Subcutaneous abdominal adipose tissue (tissue), 5 donors: ENCODE results near the gene AKAP6.
A peak's percentile ranks its signal among the peaks of the same experiment; 100 is the strongest.

Experiments used
- H3K27ac ChIP-seq: one replicate; pipeline ENCODE4 v1.7.0; 2013; ENCODE audit warnings: low read depth, mild to moderate bottlenecking, inconsistent platforms, low read length, moderate library complexity
- H3K27me3 ChIP-seq, 5 donors: one replicate each; pipeline ENCODE4 v1.7.0; 2013; ENCODE audit warnings: low read length in 5 of 5, inconsistent platforms in 1 of 5; ENCODE audit not compliant: control insufficient read depth in 5 of 5, insufficient read depth in 4 of 5
- H3K36me3 ChIP-seq, 5 donors: one replicate each; pipeline ENCODE4 v1.7.0; 2013; ENCODE audit warnings: low read length in 5 of 5; ENCODE audit not compliant: control insufficient read depth in 5 of 5, insufficient read depth in 5 of 5
- H3K4me1 ChIP-seq, 5 donors: one replicate each; pipeline ENCODE4 v1.7.0; 2013; ENCODE audit warnings: low read length in 5 of 5, mild to moderate bottlenecking in 3 of 5, moderate library complexity in 1 of 5; ENCODE audit not compliant: control insufficient read depth in 5 of 5, insufficient read depth in 5 of 5
- H3K4me3 ChIP-seq, 5 donors: one replicate each; pipeline ENCODE4 v1.7.0; 2013; ENCODE audit warnings: low read length in 5 of 5, low read depth in 1 of 5
- H3K9ac ChIP-seq, 5 donors: one replicate each; pipeline ENCODE4 v1.7.0; 2013; ENCODE audit warnings: low read length in 5 of 5, mild to moderate bottlenecking in 4 of 5, moderate library complexity in 3 of 5
- H3K9me3 ChIP-seq, 5 donors: one replicate each; pipeline ENCODE4 v1.7.0; 2013; ENCODE audit warnings: low read length in 5 of 5; ENCODE audit not compliant: control insufficient read depth in 5 of 5
- donor health status: healthy.
- donor health status: healthy.
- donor health status: healthy.
- donor health status: healthy.
- donor health status: healthy.

AKAP6 gene

DNA sequence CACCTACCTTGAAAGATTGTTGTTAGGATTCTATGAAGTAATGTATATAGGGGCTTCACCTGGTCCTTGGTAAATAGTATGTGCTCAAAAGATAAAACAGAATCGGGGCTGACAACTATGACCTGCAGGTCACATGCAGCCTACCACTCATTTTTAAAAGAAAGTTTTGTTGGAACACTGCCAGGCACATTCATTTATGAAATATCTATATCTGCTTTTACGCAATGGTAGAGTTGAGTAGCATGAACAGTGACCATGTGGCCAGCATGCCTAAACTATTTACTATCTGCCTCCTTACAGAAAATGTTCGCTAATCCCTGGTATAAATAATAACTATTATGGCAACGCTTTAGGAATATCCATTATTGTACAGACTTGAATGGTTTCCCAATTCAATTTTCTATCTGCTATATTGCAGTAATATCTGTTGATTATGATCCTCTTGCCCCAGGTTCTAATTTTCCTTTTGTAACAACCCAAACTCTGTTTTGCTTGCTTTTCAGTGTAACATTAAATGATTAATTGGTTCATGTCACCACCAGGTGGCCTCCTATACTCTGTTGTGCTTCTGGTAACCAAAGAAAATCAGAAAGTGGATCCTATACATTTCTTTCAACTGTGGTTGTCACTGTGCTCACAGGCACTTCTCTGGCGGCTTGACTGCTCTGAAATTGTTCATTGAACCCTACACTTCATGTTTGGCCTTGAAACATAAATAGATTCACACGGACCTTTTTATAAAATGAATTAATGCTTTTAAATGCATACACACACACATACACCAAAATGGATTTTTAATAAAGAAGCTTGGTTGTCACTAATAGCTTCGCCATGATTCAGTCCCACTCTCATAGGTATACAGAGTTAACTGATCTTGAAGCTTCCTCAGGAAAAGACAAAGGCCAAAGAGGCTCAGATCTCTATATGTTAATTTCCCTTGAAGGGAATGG, 381.9 kb downstream of the AKAP6 start:
- Histone ChIP-seq H3K36me3 (no peaks in the 10 kb centered on the region), H3K27me3 (no peaks in the 10 kb centered on the region), H3K9ac (peak overlapping the region in 2 of 5 donors; percentile 7 to 15), H3K9me3 (no peaks in the 10 kb centered on the region), H3K27ac (no peak overlapping the region), H3K4me3 (peak overlapping the region; percentile 43 to 62 (median 44)), H3K4me1 (peaks cover 0 to 30% (median 23%) of the 10 kb centered on the region in 5 donors)

- Histone ChIP-seq H3K9ac (no peak overlapping the region), H3K9me3 (no peaks in the 10 kb centered on the region), H3K36me3 (no peaks in the 10 kb centered on the region), H3K27me3 (no peaks in the 10 kb centered on the region), H3K4me1 (peaks cover 0 to 24% (median 19%) of the 10 kb centered on the region in 5 donors), H3K27ac (no peak overlapping the region), H3K4me3 (no peak overlapping the region)
Observed at GRCh38 chr14:32713856-32714255, 384.8 kb downstream of the AKAP6 start.

GRCh38 chr14:32719601-32720000, 390.5 kb downstream of the AKAP6 start:
- no peak overlapping the region for H3K9ac ChIP-seq
- no peak overlapping the region for H3K27ac ChIP-seq
- H3K27me3 ChIP-seq = no peaks in the 10 kb centered on the region
- no peaks in the 10 kb centered on the region for H3K9me3 ChIP-seq
- no peak overlapping the region for H3K4me3 ChIP-seq
- H3K36me3 ChIP-seq = no peaks in the 10 kb centered on the region
- peaks cover 0 to under 1% (median 0%) of the 10 kb centered on the region in 5 donors for H3K4me1 ChIP-seq

GRCh38 chr14:32720927-32721326, 391.8 kb downstream of the AKAP6 start:
- H3K9me3 ChIP-seq = no peaks in the 10 kb centered on the region
- peaks cover 0 to 10% (median 6%) of the 10 kb centered on the region in 5 donors for H3K4me1 ChIP-seq

DNA sequence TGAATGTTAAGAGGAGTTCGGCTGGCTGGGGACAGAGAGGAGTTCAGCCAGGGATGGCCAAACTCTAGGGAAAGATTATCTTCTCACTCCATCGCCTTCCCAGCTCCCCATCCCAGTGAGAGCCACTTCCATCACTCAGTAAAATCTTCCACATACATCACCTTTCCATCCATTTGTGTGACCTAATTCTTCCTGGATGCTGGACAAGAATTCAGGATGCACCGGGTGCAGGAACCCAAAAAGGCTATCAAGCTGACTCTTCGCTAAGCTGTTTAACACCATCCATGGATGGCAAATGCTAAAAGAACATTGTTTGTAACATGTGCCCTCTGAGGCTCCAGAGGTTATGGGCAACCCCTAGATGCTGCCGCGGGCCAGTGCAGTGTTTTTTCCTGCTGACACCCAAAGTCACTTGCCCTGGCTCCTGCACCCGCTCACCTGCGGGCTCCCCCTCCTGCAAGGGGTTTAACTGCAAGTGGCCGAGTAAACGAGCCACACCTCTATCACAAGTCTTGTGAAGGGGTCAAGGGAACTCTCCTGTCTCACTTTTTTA, 393.6 kb downstream of the AKAP6 start:
- Histone ChIP-seq H3K9me3 (no peaks in the 10 kb centered on the region), H3K27me3 (no peaks in the 10 kb centered on the region), H3K27ac (no peak overlapping the region), H3K9ac (no peak overlapping the region), H3K36me3 (no peaks in the 10 kb centered on the region), H3K4me3 (no peak overlapping the region), H3K4me1 (peaks cover 0 to 10% (median 6%) of the 10 kb centered on the region in 5 donors)

More at GRCh38 chr14:32720927-32721326, 391.8 kb downstream of the AKAP6 start:
- no peak overlapping the region for H3K9ac ChIP-seq
- no peak overlapping the region for H3K4me3 ChIP-seq
- H3K27ac ChIP-seq = no peak overlapping the region
- H3K36me3 ChIP-seq = no peaks in the 10 kb centered on the region
- no peaks in the 10 kb centered on the region for H3K27me3 ChIP-seq

GRCh38 chr14:32724867-32725471, 395.9 kb downstream of the AKAP6 start:
- Histone ChIP-seq H3K36me3 (no peaks in the 10 kb centered on the region), H3K4me3 (peak overlapping the region in 4 of 5 donors; percentile 14 to 57 (median 30)), H3K27me3 (no peaks in the 10 kb centered on the region), H3K27ac (no peak overlapping the region), H3K9me3 (no peaks in the 10 kb centered on the region), H3K4me1 (peaks cover 0 to 14% (median 6%) of the 10 kb centered on the region in 5 donors), H3K9ac (peak overlapping the region in 3 of 5 donors; percentile 9 to 52 (median 45))

DNA sequence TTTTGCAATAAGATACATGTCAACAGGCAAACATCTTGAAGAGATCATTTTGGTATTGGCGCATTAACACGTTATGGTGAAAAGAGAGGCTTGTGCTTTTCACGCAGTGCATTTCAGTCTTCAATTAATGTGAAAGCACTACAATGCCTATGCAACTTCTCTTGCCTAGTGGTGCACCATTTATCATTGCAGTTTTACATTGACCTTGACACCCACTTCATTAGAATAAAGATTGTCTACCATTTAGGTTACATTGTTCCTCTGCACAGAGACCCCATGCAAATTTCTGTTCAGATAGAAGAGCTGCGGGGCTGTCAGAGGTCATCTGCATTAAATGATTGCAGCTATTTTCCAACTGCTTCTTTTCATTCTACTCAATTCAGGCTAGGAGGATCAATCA, 397.4 kb downstream of the AKAP6 start:
- H3K36me3 ChIP-seq = no peaks in the 10 kb centered on the region
- H3K27ac ChIP-seq = no peak overlapping the region
- H3K4me1 ChIP-seq = peaks cover 0 to 14% (median 6%) of the 10 kb centered on the region in 5 donors
- H3K9ac ChIP-seq = no peak overlapping the region
- no peaks in the 10 kb centered on the region for H3K9me3 ChIP-seq
- H3K27me3 ChIP-seq = no peaks in the 10 kb centered on the region
- no peak overlapping the region for H3K4me3 ChIP-seq

GRCh38 chr14:32727832-32728231, 398.7 kb downstream of the AKAP6 start:
- H3K27me3 ChIP-seq = no peaks in the 10 kb centered on the region
- no peaks in the 10 kb centered on the region for H3K9me3 ChIP-seq
- H3K4me3 ChIP-seq = no peak overlapping the region
- H3K4me1 ChIP-seq = peaks cover 0 to 14% (median 6%) of the 10 kb centered on the region in 5 donors
- no peak overlapping the region for H3K27ac ChIP-seq
- no peak overlapping the region for H3K9ac ChIP-seq
- no peaks in the 10 kb centered on the region for H3K36me3 ChIP-seq

DNA sequence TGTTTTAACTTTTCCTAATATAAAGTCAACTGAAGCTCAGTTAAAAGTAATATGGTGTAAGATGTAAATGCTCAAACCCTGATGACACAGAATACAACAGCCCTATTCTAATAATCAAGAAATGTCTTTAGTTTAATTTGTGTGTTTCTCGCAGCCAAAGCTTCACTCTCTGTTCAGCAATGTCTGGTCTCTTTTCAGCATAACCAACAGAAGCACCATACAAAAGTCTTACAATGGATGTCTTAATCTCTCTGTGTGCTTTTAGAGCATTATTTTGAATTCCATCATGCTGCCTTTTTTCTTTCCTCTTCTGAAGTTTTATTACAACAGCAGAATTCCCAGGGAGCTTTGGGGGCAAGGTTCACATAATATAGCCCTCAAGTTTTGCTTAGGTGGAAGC, 399.4 kb downstream of the AKAP6 start:
- Histone ChIP-seq H3K4me1 (peaks cover 0 to 14% (median 6%) of the 10 kb centered on the region in 5 donors), H3K27ac (no peak overlapping the region), H3K9ac (no peak overlapping the region), H3K4me3 (no peak overlapping the region), H3K9me3 (no peaks in the 10 kb centered on the region), H3K27me3 (no peaks in the 10 kb centered on the region), H3K36me3 (no peaks in the 10 kb centered on the region)

DNA sequence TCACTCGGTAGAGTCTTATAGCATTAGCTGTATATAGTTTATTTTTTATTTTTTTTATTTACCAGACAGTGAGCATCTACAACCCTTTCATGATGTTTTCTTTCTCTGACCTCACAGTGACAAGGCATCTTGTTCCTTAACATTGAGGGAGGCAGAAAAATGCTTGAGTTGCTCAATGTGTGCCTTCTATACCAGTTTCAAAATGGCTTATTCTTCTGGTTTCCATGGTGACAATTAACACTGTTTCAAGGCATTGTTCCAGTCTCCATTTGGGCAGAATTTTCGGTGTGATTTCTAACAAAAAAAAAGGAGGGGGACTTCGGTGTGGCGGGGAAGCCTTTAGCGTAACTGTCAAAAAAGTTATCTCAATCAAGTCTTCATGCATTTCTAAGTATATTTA, 399.9 kb downstream of the AKAP6 start:
- H3K36me3 ChIP-seq = no peaks in the 10 kb centered on the region
- H3K4me3 ChIP-seq = no peak overlapping the region
- no peak overlapping the region for H3K27ac ChIP-seq
- H3K4me1 ChIP-seq = peaks cover 0 to 14% (median 6%) of the 10 kb centered on the region in 5 donors
- H3K27me3 ChIP-seq = no peaks in the 10 kb centered on the region
- H3K9me3 ChIP-seq = no peaks in the 10 kb centered on the region
- H3K9ac ChIP-seq = no peak overlapping the region
